ES-I3 (cell line): ENCODE data around the gene ZBTB8OS.

Source experiments
- H3K36me3 ChIP-seq: 2 replicates; pipeline ENCODE4 v1.6.1; 2013; ENCODE audit warnings: mild to moderate bottlenecking, low read length, control low read depth, moderate library complexity; ENCODE audit not compliant: insufficient read depth
- H3K4me1 ChIP-seq: 2 replicates; pipeline ENCODE4 v1.6.1; 2013; ENCODE audit warnings: mild to moderate bottlenecking, control low read depth, low read length; ENCODE audit not compliant: insufficient read depth
- H3K9ac ChIP-seq: 2 replicates; pipeline ENCODE4 v1.6.1; 2013; ENCODE audit warnings: low read depth, mild to moderate bottlenecking, low read length, moderate library complexity
- H3K9me3 ChIP-seq: 2 replicates; pipeline ENCODE4 v1.6.1; 2013; ENCODE audit warnings: mild to moderate bottlenecking, low read length, moderate library complexity; ENCODE audit not compliant: control insufficient read depth, insufficient read depth

The ZBTB8OS gene

DNA sequence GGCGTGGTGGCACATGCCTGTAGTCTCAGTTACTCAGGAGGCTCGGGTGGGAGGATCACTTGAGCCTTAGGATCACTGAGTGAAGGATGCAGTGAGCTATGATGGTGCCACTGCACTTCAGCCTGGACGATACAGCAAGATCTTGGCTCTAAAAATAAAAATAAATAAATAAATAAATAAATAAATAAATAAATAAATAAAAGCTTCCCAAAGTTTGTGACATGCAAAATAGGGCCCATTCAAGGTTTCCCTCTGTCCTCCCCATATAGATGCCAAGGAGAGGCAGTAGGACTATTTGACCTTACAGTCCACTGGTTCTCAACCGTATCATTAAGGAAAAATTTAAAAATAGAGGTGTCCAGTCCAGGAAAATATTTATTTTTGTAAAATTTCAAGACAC is 41.2 kb downstream of the ZBTB8OS start:
- H3K36me3 ChIP-seq = no peaks in the 10 kb centered on the region
- no peaks in the 10 kb centered on the region for H3K4me1 ChIP-seq
- no peak overlapping the region for H3K9ac ChIP-seq
- H3K9me3 ChIP-seq = no peaks in the 10 kb centered on the region

DNA sequence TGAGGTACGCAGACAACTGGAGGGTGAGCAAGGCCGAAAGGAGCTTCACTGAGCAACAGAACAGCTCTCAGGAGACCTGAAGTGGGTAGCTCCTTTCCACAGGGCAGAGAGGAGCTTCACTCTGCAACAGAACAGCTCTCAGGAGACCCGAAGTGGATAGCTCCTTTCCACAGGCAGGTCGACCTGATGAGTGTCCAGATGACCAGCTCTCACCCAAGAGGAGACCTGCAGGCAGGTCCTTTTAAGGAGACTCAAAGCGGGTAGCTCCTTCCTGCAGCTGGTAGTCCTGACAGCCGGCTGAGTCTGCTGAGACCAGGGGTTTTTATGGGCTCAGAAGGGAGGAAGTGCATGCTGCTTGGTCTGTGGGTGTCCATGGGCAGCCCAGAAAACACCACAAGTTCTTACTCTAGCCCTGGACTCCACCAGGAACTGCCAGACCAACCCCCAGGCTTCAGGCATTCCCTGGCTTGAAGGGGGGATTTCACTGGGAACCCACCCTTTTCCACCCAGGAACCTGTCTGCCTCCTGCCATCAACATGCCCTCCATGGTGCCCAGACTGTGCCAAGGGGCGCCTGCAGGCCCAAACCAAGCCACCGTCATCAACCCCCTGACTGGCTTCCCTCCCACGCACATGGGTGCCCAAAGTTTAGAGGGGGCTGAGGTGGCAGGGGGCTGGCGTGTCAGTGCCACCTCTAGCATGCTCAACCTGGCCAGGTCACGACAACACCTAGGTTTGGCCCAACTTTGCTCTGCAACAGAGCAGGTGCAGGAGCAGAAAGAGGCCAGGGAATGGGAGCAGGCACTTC is 43.6 kb downstream of the ZBTB8OS start:
- no peak overlapping the region for H3K9ac ChIP-seq
- H3K9me3 ChIP-seq = no peaks in the 10 kb centered on the region
- H3K4me1 ChIP-seq = no peaks in the 10 kb centered on the region
- H3K36me3 ChIP-seq = no peaks in the 10 kb centered on the region

DNA sequence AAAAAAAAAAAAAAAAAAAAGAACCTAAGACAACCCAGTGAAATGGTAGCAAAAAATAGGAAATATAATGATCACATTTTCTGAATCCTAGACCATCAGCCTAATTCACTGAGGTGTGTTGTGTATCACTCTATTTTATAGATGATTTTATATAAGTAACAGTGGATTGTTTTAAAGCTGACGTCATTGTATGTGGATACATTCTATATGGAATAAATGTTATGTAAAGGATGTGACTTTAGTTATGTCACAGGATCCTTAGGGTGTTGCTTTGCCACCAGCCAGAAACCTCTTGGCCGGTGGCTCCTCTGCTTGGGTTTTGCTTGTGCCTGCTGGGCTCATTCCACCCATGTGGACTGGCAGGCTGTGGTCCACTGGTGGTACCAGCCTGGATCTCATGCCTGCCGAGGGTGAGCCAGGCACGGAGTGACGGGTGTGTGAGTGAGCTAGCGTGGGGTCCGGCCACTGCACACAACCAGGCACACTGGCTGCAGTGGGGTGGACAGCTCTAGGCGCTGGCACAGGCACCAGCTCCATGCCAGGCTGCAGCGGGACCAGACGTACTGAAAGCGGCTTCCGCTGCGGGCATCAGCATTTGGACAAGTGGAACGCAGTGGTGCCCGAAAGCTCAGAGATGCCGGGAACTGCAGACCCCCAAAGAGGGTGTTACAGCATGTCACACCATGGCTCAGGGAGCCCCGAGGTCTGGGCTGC is 44.5 kb downstream of the ZBTB8OS start:
- Histone ChIP-seq H3K9me3 (no peaks in the 10 kb centered on the region), H3K9ac (no peak overlapping the region), H3K4me1 (no peaks in the 10 kb centered on the region), H3K36me3 (no peaks in the 10 kb centered on the region)

DNA sequence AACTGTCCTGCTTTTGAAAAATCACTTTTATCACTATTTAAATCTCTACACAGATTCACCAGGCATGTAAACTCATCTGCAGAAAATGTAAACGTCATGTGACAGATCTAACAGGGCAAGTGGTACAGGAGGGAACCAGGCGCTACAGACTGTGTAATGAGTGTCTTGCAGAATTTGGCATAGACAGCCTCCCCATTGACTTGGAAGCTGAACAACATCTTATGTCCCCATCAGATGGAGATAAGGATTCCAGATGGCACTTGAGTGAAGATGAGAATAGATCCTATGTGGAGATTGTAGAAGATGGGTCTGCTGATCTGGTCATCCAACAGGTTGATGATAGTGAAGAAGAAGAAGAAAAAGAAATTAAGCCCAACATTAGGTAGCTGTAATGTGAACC is 50.3 kb downstream of the ZBTB8OS start:
- no peaks in the 10 kb centered on the region for H3K36me3 ChIP-seq
- H3K4me1 ChIP-seq = no peaks in the 10 kb centered on the region
- H3K9ac ChIP-seq = no peak overlapping the region
- no peaks in the 10 kb centered on the region for H3K9me3 ChIP-seq

DNA sequence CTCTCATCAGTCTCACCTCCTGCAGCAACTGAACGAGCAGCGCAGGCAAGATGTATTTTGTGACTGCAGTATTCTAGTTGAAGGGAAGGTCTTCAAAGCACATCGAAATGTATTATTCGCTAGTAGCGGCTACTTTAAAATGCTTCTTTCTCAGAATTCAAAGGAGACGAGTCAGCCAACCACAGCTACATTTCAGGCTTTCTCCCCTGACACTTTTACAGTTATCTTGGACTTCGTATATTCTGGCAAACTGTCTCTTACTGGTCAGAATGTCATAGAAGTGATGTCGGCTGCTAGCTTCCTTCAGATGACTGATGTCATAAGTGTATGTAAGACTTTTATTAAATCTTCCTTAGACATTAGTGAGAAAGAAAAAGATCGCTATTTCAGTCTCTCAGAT is 57.4 kb downstream of the ZBTB8OS start:
- Histone ChIP-seq H3K36me3 (no peaks in the 10 kb centered on the region; the same call in 1 of the 2 replicates), H3K4me1 (no peaks in the 10 kb centered on the region), H3K9ac (no peak overlapping the region), H3K9me3 (no peaks in the 10 kb centered on the region)

DNA sequence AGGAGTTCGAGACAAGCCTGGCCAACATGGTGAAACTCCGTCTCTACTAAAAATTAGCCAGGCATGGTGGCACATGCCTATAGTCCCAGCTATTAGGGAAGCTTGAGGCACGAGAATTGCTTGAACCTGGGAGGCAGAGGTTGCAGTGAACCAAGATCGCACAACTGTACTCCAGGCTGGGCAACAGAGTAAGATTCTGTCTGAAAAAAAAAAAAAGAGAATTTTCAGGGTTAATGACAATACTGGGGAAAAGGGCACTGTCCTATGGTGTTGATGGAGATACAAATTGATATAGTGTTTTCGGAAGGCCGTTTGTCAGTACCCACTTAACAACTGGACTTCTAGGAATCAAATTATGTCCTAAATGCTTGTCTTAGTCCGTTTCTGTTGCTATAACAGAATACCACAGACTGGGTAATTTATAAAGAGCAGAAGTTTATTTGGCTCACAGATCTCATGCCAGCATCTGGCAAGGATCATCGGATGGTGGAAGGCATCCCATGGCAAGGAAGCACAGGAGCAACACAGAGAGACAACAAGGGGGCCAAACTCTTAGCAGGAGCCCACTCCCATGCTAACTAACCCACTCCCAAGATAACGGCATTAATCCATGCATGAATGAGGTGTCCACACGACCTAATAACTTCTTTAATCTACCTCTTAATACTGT is 69.9 kb downstream of the ZBTB8OS start:
- Histone ChIP-seq H3K9me3 (no peaks in the 10 kb centered on the region), H3K36me3 (no peaks in the 10 kb centered on the region), H3K4me1 (no peaks in the 10 kb centered on the region), H3K9ac (no peak overlapping the region)
